Head of caudate nucleus (tissue), 42 donors: ENCODE measurements around the gene MBNL3.
"Not testable (repeated sequence)": the region's sequence is repeated elsewhere in the genome, so short reads cannot be mapped to it uniquely, and the experiment has no call there.

Experiments
- DNase-seq, 42 donors: peaks; one replicate each; pipeline versions ENCODE4 v3.0.0 to v3.0.0-alpha.2; 2020 to 2021; ENCODE audit warnings: mixed read lengths in 7 of 42
- intact Hi-C: fragments of 100-400 bp; cut with DNase I; formaldehyde crosslinking; loops from one replicate; pipeline ENCODE4 v1.15.0; 2022

Gene MBNL3

GRCh38 chrX:132390792-132391191, 98.0 kb downstream of the MBNL3 start:
- intact Hi-C loops: no loop called here

GRCh38 chrX:132389480-132389879, 99.4 kb downstream of the MBNL3 start:
- no peak for DNase-seq
- intact Hi-C loops: no loop called here

More at GRCh38 chrX:132390792-132391191, 98.0 kb downstream of the MBNL3 start:
- no peak for DNase-seq

- DNase-seq: no peak
- intact Hi-C loops: no loop called here
Observed at GRCh38 chrX:132388371-132388770, 100.5 kb downstream of the MBNL3 start.

- DNase-seq: no peak
- intact Hi-C loops: no loop called here
Observed at GRCh38 chrX:132384301-132384700, 104.5 kb downstream of the MBNL3 start.

GRCh38 chrX:132382068-132382467, 106.8 kb downstream of the MBNL3 start:
- intact Hi-C loops: no loop called here
- no peak for DNase-seq

GRCh38 chrX:132378281-132378680, 110.6 kb downstream of the MBNL3 start:
- DNase-seq: no peak
- intact Hi-C loops: no loop called here

GRCh38 chrX:132375941-132376340, 112.9 kb downstream of the MBNL3 start:
- DNase-seq: no peak
- intact Hi-C loops: no loop called here

- intact Hi-C loops: no loop called here
- no peak for DNase-seq
Observed at GRCh38 chrX:132373610-132374009, 115.2 kb downstream of the MBNL3 start.

- intact Hi-C loops: no loop called here
- DNase-seq: no peak
Observed at GRCh38 chrX:132369617-132370326, 119.1 kb downstream of the MBNL3 start.

GRCh38 chrX:132367984-132368383, 120.9 kb downstream of the MBNL3 start:
- DNase-seq: no peak
- intact Hi-C loops: no loop called here

GRCh38 chrX:132367314-132367713, 121.5 kb downstream of the MBNL3 start:
- DNase-seq: no peak
- intact Hi-C loops: no loop called here

- no peak for DNase-seq
- intact Hi-C loops: no loop called here
Observed at GRCh38 chrX:132365490-132365889, 123.3 kb downstream of the MBNL3 start.

- intact Hi-C loops: no loop called here
- DNase-seq: no peak
Observed at GRCh38 chrX:132364313-132364712, 124.5 kb downstream of the MBNL3 start.

GRCh38 chrX:132353430-132353829, 135.4 kb downstream of the MBNL3 start:
- intact Hi-C loops: no loop called here
- DNase-seq: no peak

GRCh38 chrX:132336172-132336571, 152.7 kb downstream of the MBNL3 start:
- DNase-seq: no peak
- intact Hi-C loops: no loop called here

GRCh38 chrX:132333351-132333750, 155.5 kb downstream of the MBNL3 start:
- intact Hi-C loops: no loop called here
- DNase-seq: no peak

GRCh38 chrX:132331532-132331931, 157.3 kb downstream of the MBNL3 start:
- no peak for DNase-seq
- intact Hi-C loops: no loop called here

GRCh38 chrX:132331000-132331399, 157.8 kb downstream of the MBNL3 start:
- intact Hi-C loops: no loop called here
- DNase-seq: no peak

GRCh38 chrX:132330156-132330729, 158.6 kb downstream of the MBNL3 start:
- intact Hi-C loops: no loop called here
- DNase-seq: no peak

GRCh38 chrX:132326960-132327359, 161.9 kb downstream of the MBNL3 start:
- not testable (repeated sequence) for DNase-seq

More at GRCh38 chrX:132326960-132327359, 161.9 kb downstream of the MBNL3 start:
- intact Hi-C loops: not testable (repeated sequence)
